HG03097 (cell line): Measurements from ENCODE around the gene CHST6.
"Not testable (repeated sequence)": the region's sequence is repeated elsewhere in the genome, so short reads cannot be mapped to it uniquely, and the experiment has no call there.

Experiments used
- ATAC-seq: cut with Tn5 transposase; IDR thresholded peaks from one replicate; pipeline ENCODE4 v1.9.1; 2021; ENCODE audit not compliant: unreplicated experiment, low FRiP score

CHST6 gene

GRCh38 chr16:75495076-75495674, at the start of gene CHST6:
Gene CHST6 (minus strand): TSS chr16:75495441. CDS start chr16:75479828, 15,613 bp downstream.
- peak; percentile 77 for ATAC-seq

GRCh38 chr16:75542462-75542861, 47.2 kb upstream of the CHST6 start:
- not testable (repeated sequence) for ATAC-seq

GRCh38 chr16:75541236-75541635, 46.0 kb upstream of the CHST6 start:
- no peak for ATAC-seq

DNA sequence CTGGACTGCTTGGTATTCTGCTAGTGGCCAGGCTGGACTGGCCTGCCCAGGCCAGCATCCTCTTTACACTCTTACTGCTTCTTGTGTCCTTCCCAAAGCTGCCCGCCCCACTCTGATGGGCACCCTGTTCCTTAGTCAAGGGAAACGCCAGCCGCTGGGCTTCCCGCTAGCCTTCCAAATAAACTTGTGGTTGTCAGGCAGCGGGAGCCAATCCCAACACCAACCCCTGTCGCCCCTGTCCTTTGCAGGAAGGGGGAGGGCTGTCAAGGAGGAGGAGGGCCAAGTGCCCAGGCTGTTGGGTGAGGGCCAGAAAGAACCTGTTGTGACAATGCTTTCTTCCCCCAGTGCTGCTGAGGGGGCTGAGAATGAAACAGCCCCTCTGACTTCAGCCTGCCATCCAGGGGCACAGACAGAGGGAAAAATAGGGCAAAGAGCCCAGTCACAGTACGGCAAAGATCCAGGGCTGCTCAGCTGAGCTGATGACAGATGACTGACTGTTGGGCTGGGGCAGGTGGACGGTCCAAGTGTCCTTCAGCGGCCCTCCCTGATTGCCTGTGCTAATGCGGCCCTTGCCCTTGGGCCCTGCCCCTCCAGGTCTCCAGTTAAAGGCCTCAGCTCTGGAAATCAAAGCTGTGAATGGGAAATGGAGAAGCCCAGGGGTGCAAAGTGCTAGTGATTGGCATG, 43.8 kb upstream of the CHST6 start:
- not testable (repeated sequence) for ATAC-seq

DNA sequence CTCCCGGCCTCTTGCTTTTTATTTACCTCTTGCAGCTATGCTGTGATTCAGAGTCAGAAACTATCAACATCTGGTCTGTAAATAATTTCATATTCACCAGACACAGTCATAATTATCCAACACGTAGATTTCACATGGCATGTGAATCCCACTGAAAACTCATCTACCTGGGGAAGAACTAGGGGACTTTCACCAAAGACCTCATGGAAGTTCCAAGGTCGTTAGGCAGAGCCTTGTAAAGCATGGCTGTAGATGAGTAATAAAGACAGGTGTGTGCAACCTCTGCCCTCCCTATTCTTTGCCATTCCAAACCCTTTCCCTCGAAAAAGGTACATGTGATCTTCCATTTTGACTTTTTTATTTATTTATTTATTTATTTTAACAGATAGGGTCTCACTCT, 42.5 kb upstream of the CHST6 start:
- ATAC-seq, result no peak

DNA sequence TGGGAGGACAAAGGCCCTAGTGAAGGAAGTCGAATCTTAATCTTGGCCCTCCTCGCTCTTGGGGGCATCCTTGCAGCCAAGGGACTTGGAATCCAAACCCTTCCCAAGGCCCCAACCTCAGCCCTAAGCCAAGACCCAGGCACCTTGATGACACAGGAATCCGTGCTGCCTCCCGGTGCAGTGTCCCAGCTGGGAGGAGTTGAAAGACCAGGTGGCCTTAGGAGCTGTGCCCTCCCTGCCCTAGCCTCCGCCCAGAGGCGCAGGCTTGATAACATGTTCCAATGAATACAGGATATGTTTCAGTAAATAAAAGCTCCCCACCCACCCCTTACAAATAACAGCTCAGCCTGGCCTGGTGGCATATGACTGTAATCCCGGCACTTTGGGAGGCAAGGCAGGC, 40.7 kb upstream of the CHST6 start, which contains the start of gene CHST5:
Gene CHST5 (minus strand): TSS at position 208 of the 400 bp plus-strand sequence. CDS start 5,724 bp downstream, outside the sequence.
- no peak for ATAC-seq

- ATAC-seq, result no peak
Observed at GRCh38 chr16:75535211-75535843, 40.1 kb upstream of the CHST6 start.

DNA sequence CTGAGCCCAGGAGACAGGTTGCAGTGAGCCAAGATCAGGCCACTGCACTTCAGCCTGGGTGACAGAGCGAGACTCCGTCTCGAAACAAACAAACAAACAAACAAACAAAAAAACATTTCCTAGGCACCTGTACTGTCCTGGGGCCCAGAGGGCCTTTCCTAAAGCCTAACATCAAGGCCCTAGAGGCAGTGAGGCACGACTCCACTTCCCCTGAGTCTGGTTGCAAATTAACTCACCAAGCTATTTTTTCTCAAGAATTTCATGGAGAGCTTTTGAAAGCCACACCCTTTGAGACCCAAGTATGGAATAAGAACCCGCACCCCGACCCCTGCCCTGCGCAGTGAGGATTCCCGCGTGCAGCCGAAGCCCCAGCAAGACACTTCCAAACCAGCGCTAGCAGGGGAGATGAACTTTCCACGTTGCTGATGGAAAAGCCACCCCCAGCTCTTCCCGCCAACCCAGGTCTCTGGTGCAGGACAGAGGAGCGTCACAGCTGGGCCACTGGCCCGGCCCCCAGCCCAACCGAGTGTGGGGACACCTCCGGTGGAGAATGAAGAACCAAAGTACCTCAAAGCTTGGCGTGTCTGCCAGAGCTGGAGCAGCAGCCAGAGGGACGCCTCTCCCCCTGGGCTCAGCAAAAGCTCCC, 39.4 kb upstream of the CHST6 start:
- no peak for ATAC-seq

DNA sequence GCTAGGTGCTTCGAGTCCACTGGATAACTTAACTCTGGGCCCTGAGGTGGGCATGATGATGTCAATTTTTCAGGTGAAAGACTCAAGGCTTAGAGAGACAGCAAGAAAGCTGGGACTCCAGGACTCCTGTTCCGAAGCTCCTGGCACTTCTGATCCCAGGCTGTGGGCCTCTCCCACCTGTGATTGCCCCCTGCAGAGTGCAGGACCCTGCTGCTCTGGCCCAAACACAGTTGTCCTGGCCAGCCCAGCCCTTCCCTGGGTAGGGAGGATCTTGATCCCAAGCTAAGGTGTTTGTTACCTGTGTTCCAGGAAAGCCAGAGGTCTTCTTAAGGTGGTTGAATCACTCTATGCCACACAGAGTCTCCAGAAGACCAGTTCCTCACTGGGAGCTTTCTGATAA, 37.5 kb upstream of the CHST6 start:
- no peak for ATAC-seq

GRCh38 chr16:75532142-75532765, 37.0 kb upstream of the CHST6 start:
- no peak for ATAC-seq

GRCh38 chr16:75529959-75530358, 34.7 kb upstream of the CHST6 start:
- ATAC-seq, result no peak

DNA sequence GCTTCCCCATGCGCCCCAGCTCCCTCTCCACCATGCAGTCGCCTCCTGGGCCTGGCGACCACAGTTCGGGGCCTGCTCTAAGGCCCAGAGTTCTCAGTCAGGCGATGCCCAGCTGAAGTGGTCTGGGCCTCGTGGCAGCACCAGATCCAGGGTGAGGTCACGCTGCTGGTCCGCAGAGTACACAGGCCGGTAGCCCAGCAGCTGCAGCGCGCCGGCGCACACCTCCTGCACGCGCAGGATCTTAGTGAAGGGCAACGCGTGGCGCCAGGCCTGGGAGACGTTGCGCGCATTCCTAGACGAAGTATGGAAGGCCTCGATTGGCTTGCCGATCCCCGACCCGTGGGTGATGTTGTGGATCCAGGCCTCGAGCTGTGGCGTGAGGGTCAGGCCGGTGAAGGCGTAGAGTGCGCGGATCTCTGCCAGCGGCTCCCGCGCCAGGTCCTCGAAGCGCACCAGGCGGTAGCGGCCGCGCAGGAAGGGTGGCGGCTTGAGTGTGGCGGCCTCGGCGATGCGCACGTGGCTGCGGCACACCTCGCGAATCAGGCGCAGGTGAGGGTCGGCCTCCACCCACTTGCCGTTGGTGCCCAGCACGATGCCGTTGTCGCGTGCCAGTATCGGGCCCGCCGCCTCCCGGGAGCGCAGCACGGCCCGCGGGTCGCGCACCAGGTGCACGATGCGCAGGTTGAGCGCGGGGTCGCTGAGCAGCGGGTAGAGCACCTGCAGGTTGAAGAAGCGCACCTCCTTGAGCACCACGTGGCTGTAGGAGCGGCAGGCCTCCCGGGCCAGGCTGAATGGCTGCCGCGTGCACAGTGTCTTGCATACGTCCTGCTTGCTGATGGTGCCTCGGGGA, 34.0 kb upstream of the CHST6 start:
- no peak for ATAC-seq

GRCh38 chr16:75527825-75528299, 32.6 kb upstream of the CHST6 start:
- ATAC-seq, result no peak

DNA sequence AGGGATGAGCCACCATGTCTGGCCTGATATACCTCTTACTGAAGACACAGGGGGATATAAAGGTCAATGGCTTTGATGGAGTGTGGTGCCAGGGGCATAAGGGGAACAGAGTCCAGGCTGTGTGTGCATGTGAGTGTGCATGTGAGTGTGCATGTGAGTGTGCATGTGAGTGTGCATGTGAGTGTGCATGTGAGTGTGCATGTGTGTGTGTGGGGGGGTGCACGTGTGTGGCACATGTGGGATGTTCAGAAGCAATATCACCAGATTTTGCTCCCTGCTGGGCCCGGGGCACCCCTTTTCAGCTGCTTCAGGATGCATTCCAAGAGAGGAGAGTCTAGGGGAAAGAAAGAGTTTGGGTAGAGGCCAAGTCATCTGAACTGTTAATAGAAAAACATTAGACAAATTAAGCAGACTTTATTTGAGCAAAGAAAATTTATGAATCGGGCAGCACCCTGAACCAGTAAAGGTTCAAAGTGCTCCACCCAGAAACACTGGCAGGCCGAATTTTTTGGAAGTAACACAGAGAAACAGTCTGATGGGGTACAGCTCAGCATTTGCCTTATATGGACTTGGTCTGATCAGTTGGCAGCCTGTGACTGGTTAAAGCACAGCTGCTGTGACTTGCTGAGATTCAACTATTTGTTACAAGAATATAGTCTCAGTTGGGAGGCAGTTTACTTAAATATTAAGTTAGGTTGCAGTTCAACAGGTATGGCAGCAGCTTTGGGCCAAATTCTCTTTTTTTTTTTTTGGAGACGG, 31.0 kb upstream of the CHST6 start:
- no peak for ATAC-seq

- ATAC-seq, result no peak
Observed at GRCh38 chr16:75519175-75519574, 23.9 kb upstream of the CHST6 start.

DNA sequence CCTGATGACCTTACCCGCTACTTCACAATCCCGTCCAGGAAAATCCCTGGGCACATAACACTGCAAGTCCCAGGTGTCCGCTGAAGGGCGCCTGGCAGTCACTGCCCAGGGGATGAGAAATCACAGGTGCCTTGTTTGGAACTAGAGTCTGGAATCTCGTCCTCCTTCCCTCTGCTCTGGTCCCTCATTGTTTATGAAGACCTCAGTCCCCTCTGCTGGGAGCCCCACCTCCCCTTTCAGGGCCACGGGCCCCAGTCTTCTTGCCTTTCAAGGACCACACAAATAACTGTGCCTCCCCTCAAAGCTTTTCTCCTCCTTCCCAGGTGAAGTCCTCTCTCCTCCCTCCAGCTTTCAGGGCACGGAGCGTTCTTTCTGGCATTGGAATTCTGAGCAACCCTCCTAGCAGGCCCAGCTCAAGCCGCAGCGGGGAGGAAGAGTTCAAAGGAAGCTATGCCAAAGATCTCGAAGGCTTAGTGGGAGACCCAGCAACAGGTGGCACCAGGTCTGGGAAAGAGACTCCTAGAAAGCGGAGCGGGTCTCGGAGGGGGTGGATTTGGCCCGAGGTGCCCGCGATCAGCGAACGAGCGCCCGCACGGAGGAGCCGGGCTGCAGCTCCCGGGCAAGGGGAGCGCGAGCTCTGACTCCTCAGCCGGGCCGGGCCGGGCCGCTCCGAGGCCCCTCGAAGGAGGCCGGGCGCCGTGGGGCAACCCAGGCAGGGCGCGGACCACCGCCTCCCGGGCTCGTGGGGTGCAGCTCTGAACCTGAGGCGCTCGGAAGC, 21.1 kb upstream of the CHST6 start:
- ATAC-seq, result not testable (repeated sequence)

- ATAC-seq, result no peak
Observed at GRCh38 chr16:75514296-75514695, 19.1 kb upstream of the CHST6 start.

GRCh38 chr16:75506574-75506973, 11.3 kb upstream of the CHST6 start:
- no peak for ATAC-seq
